Measurements from ENCODE around the gene UBE2N. TPM values are rescaled to one million over a fixed set of nuclear protein-coding genes. Genes with fewer than 3 reads are reported as not detected.

The UBE2N gene
- total and polyA plus RNA-seq, 2 donors (not counting 3 experiments of a cell fraction or from before 2014, with no cell fraction given) = 59.2 to 125 TPM

GRCh38 chr12:93358058-93358457, 83.7 kb downstream of the UBE2N start:
- TF ChIP-seq EZH2 (IDR thresholded peaks at IDR 0.05; ENCODE audit: borderline replicate concordance, low read depth, low read length, severe bottlenecking) (no peak), JUN (IDR thresholded peaks at IDR 0.05; ENCODE audit: borderline replicate concordance, insufficient read depth, insufficient read length, low read depth) (no peak), POLR2A (IDR thresholded peaks at IDR 0.05; ENCODE audit: low read depth, low read length) (no peak), POLR2AphosphoS5 (IDR thresholded peaks at IDR 0.05; ENCODE audit: insufficient read depth, low read depth, low read length) (no peak), FOS (IDR thresholded peaks at IDR 0.05; ENCODE audit: borderline replicate concordance, insufficient read depth, low read length) (no peak), GATA2 (IDR thresholded peaks at IDR 0.05; ENCODE audit: insufficient read depth, insufficient read length, low read depth, low read length) (no peak), MYC (IDR thresholded peaks at IDR 0.05; ENCODE audit: low read depth, low read length) (no peak), CTCF (IDR thresholded peaks at IDR 0.05; ENCODE audit: extremely low read depth in 1 of 2, insufficient read depth in 1 of 2, low read depth in 1 of 2, low read length in 2 of 2) (no peak), MAX (IDR thresholded peaks at IDR 0.05; ENCODE audit: insufficient read depth, insufficient read length) (no peak)
- Histone ChIP-seq H3K4me3 (replicated peaks in 1 of 3; ENCODE audit: insufficient read depth in 1 of 3, low read depth in 1 of 3, low read length in 3 of 3) (no peak overlapping the region), H3K4me1 (ENCODE audit: control insufficient read depth, extremely low read depth, insufficient read depth, low read length) (peaks cover 2% of the 10 kb centered on the region), H3K36me3 (ENCODE audit: control insufficient read depth in 2 of 2, extremely low read depth in 1 of 2, insufficient read depth in 2 of 2, low read length in 2 of 2) (no peaks in the 10 kb centered on the region), H3K27ac (ENCODE audit: insufficient read depth, low read depth, low read length) (no peak overlapping the region), H3K4me2 (ENCODE audit: insufficient read depth, low read length) (no peak overlapping the region), H3K79me2 (ENCODE audit: control insufficient read depth, insufficient read depth, low read length) (no peaks in the 10 kb centered on the region), H3K9ac (replicated peaks; ENCODE audit: extremely low read depth, insufficient read depth, low read length) (no peak overlapping the region), H3K9me3 (replicated peaks; ENCODE audit: control insufficient read depth, insufficient read depth, low read length) (no peaks in the 10 kb centered on the region), H3K9me1 (replicated peaks; ENCODE audit: control insufficient read depth, extremely low read depth, insufficient read depth, low read length) (no peaks in the 10 kb centered on the region), H3K27me3 (ENCODE audit: control insufficient read depth in 2 of 2, insufficient read depth in 2 of 2, low read length in 2 of 2) (no peaks in the 10 kb centered on the region), H2AFZ (ENCODE audit: low read depth, low read length) (no peak overlapping the region), H4K20me1 (replicated peaks; ENCODE audit: control insufficient read depth, extremely low read depth, insufficient read depth, low read length) (no peaks in the 10 kb centered on the region)
- dilution Hi-C loops (cut with MboI; ENCODE audit: extremely low pct_ligation_motif_present, low sequenced_read_pairs) (no loop called here), intact Hi-C loops (cut with micrococcal nuclease) (no loop called here)
- BruUV-seq (replicated peaks) = no TSS peak
- ChIA-PET CTCF (no interaction called here), POLR2A (no interaction called here)
- DNase-seq (ENCODE audit: low read depth, low spot score) (no peak), FAIRE-seq (no peak)

Measured in endothelial cell of umbilical vein (primary cell).